ENCODE results near the gene AHI1. TPM values are rescaled to one million over a fixed set of nuclear protein-coding genes. Genes with fewer than 3 reads are reported as not detected.

Gene AHI1
- total and polyA plus RNA-seq, 10 of the 15 experiments (the other 5 are each of a cell fraction or from before 2014, with no cell fraction given) = 3.2 to 9.5 (median 4.6) TPM

GRCh38 chr6:135286962-135287538 is 210.5 kb downstream of the AHI1 start:
- Histone ChIP-seq H3K79me2 (ENCODE audit: control insufficient read depth, insufficient read depth, low read length) (no peaks in the 10 kb centered on the region), H3K27ac (ENCODE audit: control insufficient read depth, insufficient read depth) (no peak overlapping the region), H3K36me3 (ENCODE audit: control insufficient read depth in 2 of 2, insufficient read depth in 2 of 2, low read length in 1 of 2) (no peaks in the 10 kb centered on the region), H3K27me3 (replicated peaks in 1 of 2; ENCODE audit: control insufficient read depth in 2 of 2, insufficient read depth in 2 of 2, low read length in 1 of 2) (no peaks in the 10 kb centered on the region), H3K9ac (ENCODE audit: control insufficient read depth, insufficient read depth, low read length) (no peak overlapping the region), H4K20me1 (ENCODE audit: control insufficient read depth, insufficient read depth) (no peaks in the 10 kb centered on the region), H3K4me1 (ENCODE audit: control insufficient read depth, insufficient read depth, low read length) (no peaks in the 10 kb centered on the region), H2AFZ (ENCODE audit: control insufficient read depth, low read depth, low read length) (no peak overlapping the region), H3K4me3 (no peak overlapping the region), H3K9me3 (replicated peaks; ENCODE audit: control insufficient read depth, insufficient read depth, low read length) (no peaks in the 10 kb centered on the region), H3K4me2 (ENCODE audit: control insufficient read depth, insufficient read depth) (no peak overlapping the region)
- in situ Hi-C loops (cut with MboI) = no loop called here
- FAIRE-seq (no peak), ATAC-seq (no peak), DNase-seq (ENCODE audit: low read depth, low spot score) (no peak)
- no TSS peak for BruUV-seq (replicated peaks)
- WGBS (ENCODE audit: insufficient coverage, insufficient replicate concordance, low lambda C conversion rate, missing lambda C conversion rate) = 87% methylated on average over 8 of the region's 8 CpGs
- ChIA-PET CTCF (no interaction called here), SMC1A (ENCODE audit: uncharacterized antibody, unreplicated experiment) (no interaction called here), POLR2A (no interaction called here), RAD21 (ENCODE audit: unreplicated experiment) (no interaction called here)
- TF ChIP-seq IRF5 (IDR thresholded peaks at IDR 0.05; ENCODE audit: borderline replicate concordance) (no peak), NR2F1 (conservative IDR thresholded peaks at IDR 0.05) (no peak), MYB (IDR thresholded peaks at IDR 0.05; ENCODE audit: borderline replicate concordance, low read depth, low read length) (no peak), ZBTB11 (CRISPR knock-in tag; IDR thresholded peaks at IDR 0.05) (no peak), CREM (IDR thresholded peaks at IDR 0.05; ENCODE audit: low read depth) (no peak), SREBF2 (IDR thresholded peaks at IDR 0.05; ENCODE audit: low read length) (no peak)
- TF ChIP-seq, protein P1, sequence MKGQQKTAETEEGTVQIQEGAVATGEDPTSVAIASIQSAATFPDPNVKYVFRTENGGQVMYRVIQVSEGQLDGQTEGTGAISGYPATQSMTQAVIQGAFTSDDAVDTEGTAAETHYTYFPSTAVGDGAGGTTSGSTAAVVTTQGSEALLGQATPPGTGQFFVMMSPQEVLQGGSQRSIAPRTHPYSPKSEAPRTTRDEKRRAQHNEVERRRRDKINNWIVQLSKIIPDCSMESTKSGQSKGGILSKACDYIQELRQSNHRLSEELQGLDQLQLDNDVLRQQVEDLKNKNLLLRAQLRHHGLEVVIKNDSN (IDR thresholded peaks at IDR 0.05; ENCODE audit: borderline replicate concordance, extremely low read length, insufficient read depth, low read depth, low read length) = no peak
- TF ChIP-seq, protein P2, sequence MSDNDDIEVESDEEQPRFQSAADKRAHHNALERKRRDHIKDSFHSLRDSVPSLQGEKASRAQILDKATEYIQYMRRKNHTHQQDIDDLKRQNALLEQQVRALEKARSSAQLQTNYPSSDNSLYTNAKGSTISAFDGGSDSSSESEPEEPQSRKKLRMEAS (IDR thresholded peaks at IDR 0.05; ENCODE audit: low read depth, low read length) = no peak
- intact Hi-C loops (cut with micrococcal nuclease; ENCODE audit: unreplicated experiment) = no loop called here

All from GM12878 (cell line).